Measurements from ENCODE around the gene ABCA5.

- no peak for TF ChIP-seq ISL1 (CRISPR knock-in tag; IDR thresholded peaks at IDR 0.05)
- TF ChIP-seq, protein P1, sequence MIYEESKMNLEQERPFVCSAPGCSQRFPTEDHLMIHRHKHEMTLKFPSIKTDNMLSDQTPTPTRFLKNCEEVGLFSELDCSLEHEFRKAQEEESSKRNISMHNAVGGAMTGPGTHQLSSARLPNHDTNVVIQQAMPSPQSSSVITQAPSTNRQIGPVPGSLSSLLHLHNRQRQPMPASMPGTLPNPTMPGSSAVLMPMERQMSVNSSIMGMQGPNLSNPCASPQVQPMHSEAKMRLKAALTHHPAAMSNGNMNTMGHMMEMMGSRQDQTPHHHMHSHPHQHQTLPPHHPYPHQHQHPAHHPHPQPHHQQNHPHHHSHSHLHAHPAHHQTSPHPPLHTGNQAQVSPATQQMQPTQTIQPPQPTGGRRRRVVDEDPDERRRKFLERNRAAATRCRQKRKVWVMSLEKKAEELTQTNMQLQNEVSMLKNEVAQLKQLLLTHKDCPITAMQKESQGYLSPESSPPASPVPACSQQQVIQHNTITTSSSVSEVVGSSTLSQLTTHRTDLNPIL (CRISPR knock-in tag; IDR thresholded peaks at IDR 0.05; ENCODE audit: low read depth): no peak
- TF ChIP-seq, protein P2, sequence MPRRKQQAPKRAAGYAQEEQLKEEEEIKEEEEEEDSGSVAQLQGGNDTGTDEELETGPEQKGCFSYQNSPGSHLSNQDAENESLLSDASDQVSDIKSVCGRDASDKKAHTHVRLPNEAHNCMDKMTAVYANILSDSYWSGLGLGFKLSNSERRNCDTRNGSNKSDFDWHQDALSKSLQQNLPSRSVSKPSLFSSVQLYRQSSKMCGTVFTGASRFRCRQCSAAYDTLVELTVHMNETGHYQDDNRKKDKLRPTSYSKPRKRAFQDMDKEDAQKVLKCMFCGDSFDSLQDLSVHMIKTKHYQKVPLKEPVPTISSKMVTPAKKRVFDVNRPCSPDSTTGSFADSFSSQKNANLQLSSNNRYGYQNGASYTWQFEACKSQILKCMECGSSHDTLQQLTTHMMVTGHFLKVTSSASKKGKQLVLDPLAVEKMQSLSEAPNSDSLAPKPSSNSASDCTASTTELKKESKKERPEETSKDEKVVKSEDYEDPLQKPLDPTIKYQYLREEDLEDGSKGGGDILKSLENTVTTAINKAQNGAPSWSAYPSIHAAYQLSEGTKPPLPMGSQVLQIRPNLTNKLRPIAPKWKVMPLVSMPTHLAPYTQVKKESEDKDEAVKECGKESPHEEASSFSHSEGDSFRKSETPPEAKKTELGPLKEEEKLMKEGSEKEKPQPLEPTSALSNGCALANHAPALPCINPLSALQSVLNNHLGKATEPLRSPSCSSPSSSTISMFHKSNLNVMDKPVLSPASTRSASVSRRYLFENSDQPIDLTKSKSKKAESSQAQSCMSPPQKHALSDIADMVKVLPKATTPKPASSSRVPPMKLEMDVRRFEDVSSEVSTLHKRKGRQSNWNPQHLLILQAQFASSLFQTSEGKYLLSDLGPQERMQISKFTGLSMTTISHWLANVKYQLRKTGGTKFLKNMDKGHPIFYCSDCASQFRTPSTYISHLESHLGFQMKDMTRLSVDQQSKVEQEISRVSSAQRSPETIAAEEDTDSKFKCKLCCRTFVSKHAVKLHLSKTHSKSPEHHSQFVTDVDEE (CRISPR knock-in tag; IDR thresholded peaks at IDR 0.05): no peak
Observed at GRCh38 chr17:69287168-69287567, 39.8 kb downstream of the ABCA5 start.
